Osteoblast (primary cell): ENCODE measurements around the gene MYBL2. TPM values are rescaled to one million over a fixed set of nuclear protein-coding genes. Genes with fewer than 3 reads are reported as not detected.
A peak's percentile ranks its signal among the peaks of the same experiment; 100 is the strongest.

ENCODE experiments used
- DNase-seq: peaks from one replicate; pipeline ENCODE4 v3.0.0; 2011; ENCODE audit warnings: low spot score, mixed read lengths; ENCODE audit not compliant: insufficient read length; ENCODE audit errors: missing footprints
- H2AFZ ChIP-seq: 2 replicates; pipeline ENCODE4 v1.6.0; 2011; ENCODE audit warnings: mild to moderate bottlenecking, low read length
- H3K27ac ChIP-seq: 2 replicates; pipeline ENCODE4 v1.5.1; 2011; ENCODE audit warnings: mild to moderate bottlenecking, low read depth, low read length, moderate library complexity
- H3K27me3 ChIP-seq: 2 replicates; pipeline ENCODE4 v1.6.0; 2012; ENCODE audit warnings: mild to moderate bottlenecking, control low read depth, inconsistent platforms, low read length, moderate library complexity; ENCODE audit not compliant: insufficient read depth
- H3K36me3 ChIP-seq: 2 replicates; pipeline ENCODE4 v1.5.1; 2011; ENCODE audit warnings: mild to moderate bottlenecking, low read length, control low read depth, moderate library complexity; ENCODE audit not compliant: insufficient read depth
- H3K4me1 ChIP-seq: 2 replicates; pipeline ENCODE4 v1.5.1; 2011; ENCODE audit warnings: mild to moderate bottlenecking, low read length, control low read depth, moderate library complexity; ENCODE audit not compliant: insufficient read depth
- H3K4me2 ChIP-seq: 2 replicates; pipeline ENCODE4 v1.6.0; 2011; ENCODE audit warnings: mild to moderate bottlenecking, low read length; ENCODE audit not compliant: insufficient read depth
- H3K4me3 ChIP-seq: fragments of 200-600 bp; sonication (generic); 3 replicates; pipeline ENCODE4 v1.5.1; 2012; ENCODE audit warnings: mild to moderate bottlenecking, low read length, inconsistent platforms; ENCODE audit not compliant: insufficient read depth
- H3K79me2 ChIP-seq: 2 replicates; pipeline ENCODE4 v1.6.0; 2012; ENCODE audit warnings: mild to moderate bottlenecking, low read length, control low read depth, inconsistent platforms; ENCODE audit not compliant: insufficient read depth
- H3K9me3 ChIP-seq: 2 replicates; pipeline ENCODE4 v1.5.1; 2011; ENCODE audit warnings: low read depth, low read length, control low read depth
- H4K20me1 ChIP-seq: 2 replicates; pipeline ENCODE4 v1.6.0; 2012; ENCODE audit warnings: mild to moderate bottlenecking, low read length, control low read depth; ENCODE audit not compliant: insufficient read depth
- total RNA-seq: library from RNA; depleted of rRNA; stranded (reverse); fragments of >200 nt; gene quantifications from 2 replicates; pipeline ENCODE4 v1.2.3, GENCODE V29; 2012
- TF ChIP-seq, protein P1 (sequence below): IDR thresholded peaks from 2 replicates; pipeline ENCODE4 v1.5.1; 2011; ENCODE audit warnings: mild to moderate bottlenecking, low read depth, low read length, moderate library complexity; ENCODE audit errors: extremely low read depth

Gene MYBL2
- total RNA-seq, 1 donor: 2.5 TPM

GRCh38 chr20:43717616-43717995 lies 50.7 kb downstream of the MYBL2 start:
- Histone ChIP-seq H3K27ac (no peak overlapping the region), H3K4me3 (no peak overlapping the region), H3K4me1 (no peaks in the 10 kb centered on the region), H3K27me3 (no peaks in the 10 kb centered on the region), H3K36me3 (no peaks in the 10 kb centered on the region), H2AFZ (no peak overlapping the region), H3K9me3 (no peaks in the 10 kb centered on the region), H3K4me2 (no peak overlapping the region), H3K79me2 (no peaks in the 10 kb centered on the region), H4K20me1 (no peaks in the 10 kb centered on the region)
- DNase-seq: no peak
- TF ChIP-seq, protein P1, sequence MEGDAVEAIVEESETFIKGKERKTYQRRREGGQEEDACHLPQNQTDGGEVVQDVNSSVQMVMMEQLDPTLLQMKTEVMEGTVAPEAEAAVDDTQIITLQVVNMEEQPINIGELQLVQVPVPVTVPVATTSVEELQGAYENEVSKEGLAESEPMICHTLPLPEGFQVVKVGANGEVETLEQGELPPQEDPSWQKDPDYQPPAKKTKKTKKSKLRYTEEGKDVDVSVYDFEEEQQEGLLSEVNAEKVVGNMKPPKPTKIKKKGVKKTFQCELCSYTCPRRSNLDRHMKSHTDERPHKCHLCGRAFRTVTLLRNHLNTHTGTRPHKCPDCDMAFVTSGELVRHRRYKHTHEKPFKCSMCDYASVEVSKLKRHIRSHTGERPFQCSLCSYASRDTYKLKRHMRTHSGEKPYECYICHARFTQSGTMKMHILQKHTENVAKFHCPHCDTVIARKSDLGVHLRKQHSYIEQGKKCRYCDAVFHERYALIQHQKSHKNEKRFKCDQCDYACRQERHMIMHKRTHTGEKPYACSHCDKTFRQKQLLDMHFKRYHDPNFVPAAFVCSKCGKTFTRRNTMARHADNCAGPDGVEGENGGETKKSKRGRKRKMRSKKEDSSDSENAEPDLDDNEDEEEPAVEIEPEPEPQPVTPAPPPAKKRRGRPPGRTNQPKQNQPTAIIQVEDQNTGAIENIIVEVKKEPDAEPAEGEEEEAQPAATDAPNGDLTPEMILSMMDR: no peak

GRCh38 chr20:43720007-43720406 lies 53.1 kb downstream of the MYBL2 start:
- no peak for DNase-seq
- no peak overlapping the region for H2AFZ ChIP-seq
- H3K4me1 ChIP-seq: no peaks in the 10 kb centered on the region
- H3K4me3 ChIP-seq: no peak overlapping the region
- H3K36me3 ChIP-seq: no peaks in the 10 kb centered on the region
- H3K27me3 ChIP-seq: no peaks in the 10 kb centered on the region
- no peaks in the 10 kb centered on the region for H3K79me2 ChIP-seq
- H3K9me3 ChIP-seq: no peaks in the 10 kb centered on the region
- no peak overlapping the region for H3K27ac ChIP-seq
- TF ChIP-seq, protein P1: no peak
- no peaks in the 10 kb centered on the region for H4K20me1 ChIP-seq
- no peak overlapping the region for H3K4me2 ChIP-seq

GRCh38 chr20:43721097-43721428 lies 54.1 kb downstream of the MYBL2 start:
- DNase-seq: no peak
- H3K36me3 ChIP-seq: no peaks in the 10 kb centered on the region
- no peaks in the 10 kb centered on the region for H3K9me3 ChIP-seq
- H2AFZ ChIP-seq: no peak overlapping the region
- H3K27me3 ChIP-seq: no peaks in the 10 kb centered on the region
- TF ChIP-seq, protein P1: no peak
- no peak overlapping the region for H3K4me3 ChIP-seq
- no peak overlapping the region for H3K27ac ChIP-seq
- no peaks in the 10 kb centered on the region for H3K4me1 ChIP-seq
- H4K20me1 ChIP-seq: no peaks in the 10 kb centered on the region
- H3K4me2 ChIP-seq: no peak overlapping the region
- no peaks in the 10 kb centered on the region for H3K79me2 ChIP-seq

DNA sequence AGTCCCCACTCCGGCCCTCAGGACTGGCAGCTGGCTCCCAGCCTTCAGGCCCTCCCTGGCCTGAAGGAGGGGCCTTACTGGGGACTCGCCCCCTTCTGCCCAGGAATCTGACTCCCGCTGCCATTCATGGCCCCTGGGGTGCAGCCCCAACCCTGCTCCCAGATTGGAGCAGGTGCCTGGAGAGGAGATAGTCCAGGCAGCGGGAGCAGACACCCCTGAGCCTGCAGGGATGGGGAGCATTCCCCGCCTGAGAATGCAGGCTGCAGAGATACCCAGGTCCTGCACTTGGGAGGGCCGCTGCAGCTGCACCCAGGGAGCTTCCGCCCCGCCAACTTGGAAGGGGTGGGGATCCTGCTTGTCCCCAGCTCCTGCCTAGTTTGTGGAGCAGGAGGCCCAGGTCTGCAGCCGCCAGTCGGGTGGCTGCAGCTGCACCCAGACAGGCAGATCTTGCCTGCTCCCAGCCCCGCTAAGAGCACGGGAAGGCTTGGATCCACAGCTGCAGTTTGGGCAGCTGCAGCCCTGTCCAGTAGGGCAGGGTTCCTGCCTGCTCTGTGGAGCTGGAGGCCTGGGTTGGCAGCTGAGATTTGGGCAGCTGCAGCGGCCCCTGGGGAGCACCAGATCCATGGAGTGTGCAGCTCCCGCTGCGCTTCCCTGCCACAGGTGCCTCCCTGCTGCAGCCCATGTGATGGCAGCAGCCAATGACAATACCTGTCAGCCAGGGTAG lies 54.7 kb downstream of the MYBL2 start:
- Histone ChIP-seq H3K27ac (no peak overlapping the region), H3K9me3 (no peaks in the 10 kb centered on the region), H4K20me1 (no peaks in the 10 kb centered on the region), H3K4me2 (no peak overlapping the region), H3K4me3 (no peak overlapping the region), H3K4me1 (peaks cover 1% of the 10 kb centered on the region), H3K36me3 (no peaks in the 10 kb centered on the region), H3K79me2 (no peaks in the 10 kb centered on the region), H2AFZ (peak overlapping the region; percentile 10), H3K27me3 (no peaks in the 10 kb centered on the region)
- DNase-seq: no peak
- TF ChIP-seq, protein P1: no peak
